Measurements from ENCODE around the gene TNFRSF1A.

- TF ChIP-seq, protein P1, sequence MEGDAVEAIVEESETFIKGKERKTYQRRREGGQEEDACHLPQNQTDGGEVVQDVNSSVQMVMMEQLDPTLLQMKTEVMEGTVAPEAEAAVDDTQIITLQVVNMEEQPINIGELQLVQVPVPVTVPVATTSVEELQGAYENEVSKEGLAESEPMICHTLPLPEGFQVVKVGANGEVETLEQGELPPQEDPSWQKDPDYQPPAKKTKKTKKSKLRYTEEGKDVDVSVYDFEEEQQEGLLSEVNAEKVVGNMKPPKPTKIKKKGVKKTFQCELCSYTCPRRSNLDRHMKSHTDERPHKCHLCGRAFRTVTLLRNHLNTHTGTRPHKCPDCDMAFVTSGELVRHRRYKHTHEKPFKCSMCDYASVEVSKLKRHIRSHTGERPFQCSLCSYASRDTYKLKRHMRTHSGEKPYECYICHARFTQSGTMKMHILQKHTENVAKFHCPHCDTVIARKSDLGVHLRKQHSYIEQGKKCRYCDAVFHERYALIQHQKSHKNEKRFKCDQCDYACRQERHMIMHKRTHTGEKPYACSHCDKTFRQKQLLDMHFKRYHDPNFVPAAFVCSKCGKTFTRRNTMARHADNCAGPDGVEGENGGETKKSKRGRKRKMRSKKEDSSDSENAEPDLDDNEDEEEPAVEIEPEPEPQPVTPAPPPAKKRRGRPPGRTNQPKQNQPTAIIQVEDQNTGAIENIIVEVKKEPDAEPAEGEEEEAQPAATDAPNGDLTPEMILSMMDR (IDR thresholded peaks at IDR 0.05), result no peak
- no peak for TF ChIP-seq POLR2A (IDR thresholded peaks at IDR 0.05)
- no peak for TF ChIP-seq EP300 (IDR thresholded peaks at IDR 0.05)
These were observed 2.9 kb downstream of the TNFRSF1A start for GRCh38 chr12:6338955-6339354.

All from tibial nerve (tissue), 4 donors.